ENCODE data around the gene APOL4.

DNA sequence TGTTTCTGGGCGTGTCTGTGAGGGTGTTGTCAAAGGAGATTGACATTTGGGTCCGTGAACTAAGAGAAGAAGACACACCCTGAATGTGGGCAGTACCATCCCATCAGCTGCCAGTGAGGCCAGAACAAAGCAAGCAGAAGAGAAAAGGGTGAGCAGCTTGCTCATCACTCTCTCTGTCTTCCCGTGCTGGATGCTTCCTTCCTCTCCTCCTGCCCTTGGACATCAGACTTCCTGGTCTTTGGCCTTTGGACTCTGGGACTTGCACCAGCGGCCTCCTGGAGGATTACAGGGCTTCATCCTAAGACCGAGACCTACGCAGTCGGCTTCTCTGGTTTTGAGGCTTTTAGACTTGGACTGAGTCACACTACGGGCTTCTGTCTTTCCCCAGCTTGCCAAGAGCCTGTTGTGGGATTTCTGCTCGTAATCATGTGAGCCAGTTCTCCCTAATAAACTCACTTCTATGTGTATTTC lies 18.9 kb upstream of the APOL4 start:
- no peak for TF ChIP-seq POLR2A (IDR thresholded peaks at IDR 0.05)
- TF ChIP-seq, protein P1, sequence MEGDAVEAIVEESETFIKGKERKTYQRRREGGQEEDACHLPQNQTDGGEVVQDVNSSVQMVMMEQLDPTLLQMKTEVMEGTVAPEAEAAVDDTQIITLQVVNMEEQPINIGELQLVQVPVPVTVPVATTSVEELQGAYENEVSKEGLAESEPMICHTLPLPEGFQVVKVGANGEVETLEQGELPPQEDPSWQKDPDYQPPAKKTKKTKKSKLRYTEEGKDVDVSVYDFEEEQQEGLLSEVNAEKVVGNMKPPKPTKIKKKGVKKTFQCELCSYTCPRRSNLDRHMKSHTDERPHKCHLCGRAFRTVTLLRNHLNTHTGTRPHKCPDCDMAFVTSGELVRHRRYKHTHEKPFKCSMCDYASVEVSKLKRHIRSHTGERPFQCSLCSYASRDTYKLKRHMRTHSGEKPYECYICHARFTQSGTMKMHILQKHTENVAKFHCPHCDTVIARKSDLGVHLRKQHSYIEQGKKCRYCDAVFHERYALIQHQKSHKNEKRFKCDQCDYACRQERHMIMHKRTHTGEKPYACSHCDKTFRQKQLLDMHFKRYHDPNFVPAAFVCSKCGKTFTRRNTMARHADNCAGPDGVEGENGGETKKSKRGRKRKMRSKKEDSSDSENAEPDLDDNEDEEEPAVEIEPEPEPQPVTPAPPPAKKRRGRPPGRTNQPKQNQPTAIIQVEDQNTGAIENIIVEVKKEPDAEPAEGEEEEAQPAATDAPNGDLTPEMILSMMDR (IDR thresholded peaks at IDR 0.05): no peak

All from sigmoid colon (tissue), 3 donors.